Suppressor macrophage treated with lipopolysaccharide for 1 hour (primary cell): ENCODE results near the gene COL5A1.
"Not testable (repeated sequence)": the region's sequence is repeated elsewhere in the genome, so short reads cannot be mapped to it uniquely, and the experiment has no call there.

Experiments
- DNase-seq, 3 donors: peaks; one replicate each; pipeline ENCODE4 v3.0.0-alpha.2; 2020 to 2022

The COL5A1 gene

DNA sequence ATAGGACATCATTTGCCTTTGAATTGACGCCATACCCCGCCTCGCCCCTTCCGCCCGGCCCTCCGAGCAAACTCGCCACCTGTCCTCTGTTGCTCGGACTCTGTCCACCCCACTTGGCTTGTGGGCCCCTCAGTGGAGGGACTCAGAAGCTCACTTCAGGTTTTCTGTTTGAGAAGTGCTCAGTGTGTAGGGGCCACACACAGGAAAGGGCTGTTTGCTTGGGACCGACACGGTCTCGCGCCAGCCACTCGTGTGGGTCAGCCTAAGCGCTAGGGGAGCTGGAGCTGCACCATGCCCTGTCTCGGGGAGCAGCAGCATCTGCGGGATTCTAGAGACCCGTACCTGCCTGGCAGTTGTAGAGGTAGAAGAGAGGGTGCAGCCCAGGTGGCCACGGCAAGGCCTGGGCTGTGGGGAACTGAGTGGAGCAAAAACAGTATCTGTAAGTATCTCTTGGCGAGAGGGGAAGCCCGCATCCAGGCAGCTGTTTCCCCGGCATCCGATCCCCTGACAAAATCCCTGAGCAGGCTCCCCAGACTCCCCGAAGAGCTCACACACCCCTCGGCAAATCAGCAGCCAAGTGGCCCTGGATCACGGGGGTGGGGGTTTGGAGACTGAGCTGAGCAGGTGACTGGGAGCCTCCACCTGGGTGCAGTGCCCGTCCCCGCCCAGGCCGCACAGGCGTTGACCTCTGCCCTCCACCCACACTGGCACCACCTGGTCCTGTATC, 52.2 kb downstream of the COL5A1 start:
- no peak for DNase-seq

DNA sequence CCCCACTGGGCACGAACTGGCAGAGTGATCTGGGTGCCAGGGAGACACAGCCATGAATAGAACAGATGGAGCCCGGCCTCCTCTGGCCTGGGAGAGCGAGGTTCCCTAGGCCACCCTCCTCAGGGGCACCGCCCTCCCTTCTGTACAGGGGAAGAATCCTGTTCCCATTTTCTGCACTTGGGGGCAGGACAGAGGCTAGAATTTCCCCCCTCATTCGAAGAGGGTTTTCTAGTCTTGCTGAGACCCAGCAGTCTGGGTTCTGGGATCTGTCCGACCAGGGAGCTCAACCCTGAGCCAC, 52.7 kb downstream of the COL5A1 start:
- no peak for DNase-seq

DNA sequence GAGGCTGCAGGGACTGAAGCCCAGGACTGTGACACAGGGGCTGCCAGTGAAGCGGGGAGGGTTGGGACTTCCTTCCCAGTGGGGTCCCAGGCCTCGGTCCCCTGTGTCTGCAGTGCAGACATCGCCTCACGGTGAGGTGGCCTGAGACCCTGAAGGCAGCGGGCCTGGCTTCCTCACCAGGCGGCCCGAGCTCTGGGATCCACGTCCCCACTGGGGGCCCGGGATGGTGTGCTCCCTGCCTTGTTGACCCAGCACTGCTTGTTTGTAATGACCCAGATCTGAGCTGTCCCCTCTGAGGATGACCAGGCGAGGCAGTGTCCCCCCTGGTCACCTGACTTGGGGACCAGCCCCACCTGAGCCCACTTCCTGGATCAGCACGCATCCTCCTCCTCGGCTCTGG, 53.1 kb downstream of the COL5A1 start:
- no peak for DNase-seq

DNA sequence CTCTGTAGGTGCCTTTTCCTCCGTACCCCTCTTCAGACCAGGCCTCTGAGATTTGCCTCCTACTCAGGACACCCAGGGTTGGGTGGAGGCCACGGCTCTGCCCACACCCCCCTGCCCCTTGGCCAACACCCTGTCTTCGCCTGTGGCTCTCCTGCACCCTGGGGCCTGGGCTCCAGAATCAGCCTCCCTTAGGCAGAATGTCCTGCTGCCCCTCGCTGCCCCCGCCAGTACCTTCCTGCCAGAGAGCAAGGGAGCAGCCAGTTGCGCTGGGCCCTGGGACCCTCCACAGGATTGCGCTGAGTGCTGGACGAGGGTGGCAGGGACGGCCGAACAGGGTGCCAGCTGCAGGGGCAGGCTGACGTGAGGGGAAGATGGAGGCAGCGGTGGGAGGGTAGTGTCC, 53.5 kb downstream of the COL5A1 start:
- no peak for DNase-seq

DNA sequence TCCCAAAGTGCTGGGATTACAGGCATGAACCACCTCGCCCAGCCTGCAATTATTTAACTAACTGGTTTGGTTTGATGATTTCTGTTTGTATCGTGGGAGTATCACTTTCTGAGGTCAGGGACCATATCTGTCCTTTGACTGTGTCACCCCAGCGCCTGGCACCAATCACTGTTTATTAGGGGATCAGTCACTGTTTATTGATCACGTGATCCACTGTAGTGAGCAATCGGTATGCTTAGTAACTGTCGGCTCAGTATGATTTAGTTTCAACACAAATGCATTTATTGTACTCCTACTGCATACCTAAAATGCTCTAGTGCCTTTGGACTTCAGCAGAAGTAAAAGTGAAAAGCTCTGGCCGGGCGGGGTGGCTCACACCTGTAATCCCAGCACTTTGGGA, 54.8 kb downstream of the COL5A1 start:
- no peak for DNase-seq

DNA sequence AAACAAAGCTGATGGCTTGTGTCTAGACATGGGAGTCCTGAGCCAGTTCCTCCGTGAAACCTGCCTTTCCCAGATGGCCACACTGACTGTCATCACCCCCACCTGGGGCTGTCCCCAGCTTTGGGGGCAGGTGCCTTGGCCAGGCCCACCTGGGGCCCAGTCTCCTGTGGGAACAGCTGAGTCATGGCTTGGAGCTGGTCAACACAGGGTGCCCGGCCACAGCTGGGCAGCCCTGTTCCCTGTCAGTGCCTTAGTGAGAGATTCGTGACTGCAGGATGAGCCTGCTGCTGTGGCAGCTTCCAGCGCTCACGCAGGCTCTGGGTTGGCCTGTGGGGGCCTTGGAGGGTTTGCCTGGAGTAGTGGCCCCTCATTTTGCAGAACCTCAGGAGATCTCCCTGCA, 56.5 kb downstream of the COL5A1 start:
- no peak for DNase-seq

DNA sequence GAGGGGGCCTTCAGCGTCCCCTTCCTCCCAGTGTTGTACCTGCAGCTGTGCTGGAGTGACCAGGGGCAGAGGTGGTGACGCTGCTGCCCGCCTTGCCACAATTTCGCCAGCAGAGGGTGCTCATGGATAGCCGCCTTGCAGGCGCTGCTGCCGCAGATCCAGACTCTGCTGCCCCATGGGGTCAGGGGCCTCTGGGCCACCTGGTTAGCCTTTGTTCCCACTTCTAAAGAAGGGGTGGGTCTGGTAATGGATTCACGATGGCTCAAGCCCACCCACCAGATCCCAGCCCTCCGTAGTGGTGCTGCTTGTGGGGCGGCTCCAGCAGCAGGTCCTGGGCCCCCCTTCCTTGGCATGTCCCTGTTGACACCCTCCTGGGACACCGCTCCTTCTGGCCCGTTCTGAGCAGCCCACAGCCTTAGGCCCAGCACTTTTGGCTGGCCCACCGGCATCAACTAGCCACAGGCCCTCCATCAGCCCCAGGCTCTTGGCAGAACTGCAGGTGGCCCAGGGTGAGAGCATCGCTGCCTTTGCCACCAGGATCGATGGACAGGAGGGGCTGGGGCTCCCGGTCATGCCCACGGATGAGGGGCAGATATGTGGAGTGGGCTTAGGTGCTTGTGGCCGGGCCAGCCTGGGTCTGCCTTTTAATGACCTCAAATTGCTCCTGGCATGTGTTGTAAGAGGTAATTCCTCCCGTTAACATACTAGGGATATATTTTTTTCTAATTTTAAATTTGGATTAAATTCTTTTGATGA, 57.2 kb downstream of the COL5A1 start:
- DNase-seq, result peak; percentile 71 to 83 (median 80)

DNA sequence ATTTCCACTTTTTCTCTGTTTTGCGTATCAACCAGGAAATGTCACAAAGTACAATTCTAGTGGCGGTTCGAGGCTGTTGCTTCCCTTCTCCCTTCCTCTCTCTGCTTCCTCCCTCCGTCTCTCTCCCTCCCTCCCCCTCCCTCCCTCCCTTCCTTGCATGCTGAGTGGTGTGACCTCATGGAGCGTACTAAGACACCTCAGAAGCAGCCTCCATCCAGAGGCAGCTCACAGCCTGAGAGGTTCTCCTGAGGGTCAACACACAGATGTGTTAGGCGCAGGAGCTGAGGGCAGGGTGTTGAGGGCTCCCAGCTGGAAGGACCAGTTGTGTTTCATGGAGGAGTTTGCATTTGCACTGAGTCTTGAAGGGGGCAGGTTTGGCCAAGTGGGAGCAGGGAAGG, 57.7 kb downstream of the COL5A1 start:
- DNase-seq, result no peak

DNA sequence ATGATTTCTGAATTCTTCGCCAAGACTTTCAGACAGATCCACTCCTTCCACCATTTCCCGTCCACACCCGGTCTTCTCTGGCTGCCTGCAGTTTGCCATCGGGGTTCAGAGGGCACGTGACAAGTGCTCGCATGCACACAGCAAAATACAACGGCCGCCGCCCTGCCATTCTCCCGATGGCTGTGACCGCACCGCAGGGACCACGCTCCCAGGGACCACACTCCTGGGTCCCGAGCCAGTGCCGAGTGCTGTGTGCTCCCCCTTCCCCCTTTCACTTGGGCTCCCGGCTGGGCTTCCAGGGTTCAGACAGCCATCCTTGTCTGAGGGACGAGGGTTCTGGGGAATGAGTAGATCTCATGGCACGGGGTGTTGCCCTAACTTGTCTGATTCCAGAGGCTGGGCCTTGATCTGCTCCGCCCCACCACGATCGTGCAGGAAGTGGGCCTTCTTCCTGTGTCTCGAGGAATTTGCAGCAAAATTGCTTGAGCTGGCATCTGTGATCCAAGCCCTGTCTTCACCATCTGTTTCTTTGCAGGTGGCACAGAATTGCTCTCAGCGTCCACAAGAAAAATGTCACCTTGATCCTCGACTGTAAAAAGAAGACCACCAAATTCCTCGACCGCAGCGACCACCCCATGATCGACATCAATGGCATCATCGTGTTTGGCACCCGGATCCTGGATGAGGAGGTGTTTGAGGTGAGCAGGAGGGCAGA, 59.2 kb downstream of the COL5A1 start:
- no peak for DNase-seq

DNA sequence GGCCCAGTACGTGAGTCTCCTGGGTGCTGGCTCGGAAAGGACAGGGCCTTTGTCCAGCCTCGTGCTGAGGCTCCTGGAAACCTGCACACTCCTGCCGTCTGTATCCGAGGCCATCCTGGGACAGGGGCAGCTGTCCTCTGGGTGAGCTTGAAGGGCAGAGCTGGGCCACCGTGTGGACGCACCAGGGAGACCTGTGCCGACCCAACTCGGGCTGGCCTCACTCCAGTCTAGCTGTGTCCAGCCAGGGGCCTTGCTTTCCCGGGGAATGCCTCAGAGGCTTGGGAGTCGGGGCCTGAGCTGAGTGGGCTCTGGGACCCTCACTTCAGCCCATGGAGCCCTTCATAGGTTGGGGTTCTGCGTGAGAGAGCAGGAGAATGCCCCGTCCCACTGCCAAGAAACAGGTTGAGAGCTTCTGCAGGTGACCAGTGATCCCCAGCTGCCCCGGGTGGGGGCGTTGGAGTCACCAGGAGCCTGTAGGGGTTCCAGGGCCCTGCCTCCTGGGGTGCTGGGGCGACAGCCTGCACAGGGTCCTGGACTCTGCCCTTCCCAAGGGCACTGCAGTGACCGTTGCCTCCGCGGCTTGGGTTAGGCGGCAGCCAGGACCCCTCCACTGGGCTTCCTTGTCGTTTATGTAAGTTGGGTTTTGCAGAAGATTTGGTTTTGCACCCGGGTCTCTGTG, 60.1 kb downstream of the COL5A1 start:
- no peak for DNase-seq

DNA sequence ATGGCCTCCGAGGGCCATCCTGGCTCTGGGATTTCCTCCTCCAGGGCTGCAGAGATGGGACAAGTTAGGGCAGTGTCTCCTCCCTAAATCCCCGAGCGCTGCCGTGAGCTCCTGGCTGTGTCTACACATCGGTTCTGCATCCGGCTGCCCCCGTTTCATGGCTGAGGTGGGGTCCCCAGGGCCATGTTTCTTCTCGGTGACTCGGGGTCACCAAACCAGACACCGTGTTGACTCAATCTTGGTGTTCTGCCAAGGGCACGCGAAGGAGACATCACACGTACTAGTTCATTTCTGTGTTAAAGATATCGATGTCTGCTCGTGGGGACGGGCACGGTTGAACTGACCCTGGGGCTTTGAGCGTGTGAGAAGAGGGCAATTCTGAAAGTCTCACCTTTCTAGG, 60.7 kb downstream of the COL5A1 start:
- no peak for DNase-seq

DNA sequence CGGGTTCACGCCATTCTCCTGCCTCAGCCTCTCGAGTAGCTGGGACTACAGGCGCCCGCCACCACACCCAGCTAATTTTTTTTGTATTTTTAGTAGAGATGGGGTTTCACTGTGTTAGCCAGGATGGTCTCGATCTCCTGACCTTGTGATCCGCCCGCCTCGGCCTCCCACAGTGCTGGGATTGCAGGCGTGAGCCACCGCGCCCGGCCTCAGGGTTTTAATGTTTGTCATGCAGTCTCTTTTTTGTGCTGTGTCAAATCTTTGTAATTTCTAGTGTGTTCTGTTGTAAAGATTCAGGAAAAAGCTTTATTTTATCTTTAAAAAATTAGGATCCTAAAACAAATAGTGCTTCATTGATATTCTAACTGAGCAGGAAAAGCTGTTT, 62.1 kb downstream of the COL5A1 start:
- not testable (repeated sequence) for DNase-seq

DNA sequence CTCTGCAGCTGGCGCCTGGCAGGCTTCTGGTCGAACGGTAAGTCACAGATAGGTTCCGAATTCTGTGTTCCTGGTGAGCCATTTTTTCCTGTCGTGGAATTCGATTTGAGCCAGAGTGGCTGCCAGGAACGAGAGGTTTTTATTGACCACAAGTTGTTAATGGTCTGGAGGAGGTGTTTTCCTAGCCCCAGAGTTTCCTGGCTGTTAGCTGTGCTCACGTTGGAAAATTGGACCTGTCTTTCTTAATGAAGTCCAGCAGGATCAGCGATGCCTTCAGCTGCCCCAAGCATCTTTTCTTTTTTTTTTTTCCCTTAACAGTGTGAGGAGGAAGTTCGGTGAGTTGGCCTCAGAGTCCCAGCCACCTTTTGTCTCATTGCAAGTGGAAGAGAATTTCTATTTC, 62.9 kb downstream of the COL5A1 start:
- DNase-seq, result no peak

DNA sequence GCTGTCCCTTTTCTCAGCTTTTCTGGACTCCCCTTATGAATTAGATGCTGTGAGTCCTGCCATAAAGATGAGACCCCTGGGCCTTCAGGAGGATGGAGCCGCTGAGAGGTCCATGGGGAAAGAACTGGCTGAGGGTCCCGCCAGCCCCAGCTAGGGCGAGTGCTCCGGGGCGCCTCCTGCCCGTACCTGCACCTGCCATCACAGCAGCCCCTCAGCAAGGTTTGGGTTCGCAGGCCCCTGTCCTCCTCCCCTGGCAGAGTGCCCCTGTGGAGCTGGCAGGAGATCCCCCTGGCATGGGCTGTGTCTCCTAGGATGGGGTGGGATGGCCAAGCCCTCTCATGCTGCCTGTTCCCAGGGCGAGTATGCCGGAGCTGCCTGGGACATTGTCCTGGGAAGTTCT, 64.2 kb downstream of the COL5A1 start:
- DNase-seq, result no peak

DNA sequence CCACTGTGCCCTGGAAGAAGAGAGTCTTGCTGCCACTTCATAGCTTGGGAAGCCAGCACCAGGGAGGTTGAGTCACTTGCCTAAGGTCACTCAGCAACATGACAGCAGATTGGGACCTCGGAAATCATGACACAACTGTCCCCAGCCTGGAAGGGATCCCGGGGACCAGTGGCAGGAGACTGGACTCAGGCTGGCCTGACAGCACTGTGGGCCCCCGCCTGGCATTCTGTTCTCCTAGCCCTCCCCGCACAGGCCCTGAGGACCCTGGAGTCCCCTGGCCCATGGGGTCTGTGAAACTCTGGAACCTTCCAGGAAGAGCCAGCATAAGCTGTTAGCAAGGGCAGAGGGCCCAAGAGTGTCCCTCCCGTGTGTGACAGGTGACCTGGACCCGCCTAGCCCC, 64.9 kb downstream of the COL5A1 start:
- DNase-seq, result no peak

DNA sequence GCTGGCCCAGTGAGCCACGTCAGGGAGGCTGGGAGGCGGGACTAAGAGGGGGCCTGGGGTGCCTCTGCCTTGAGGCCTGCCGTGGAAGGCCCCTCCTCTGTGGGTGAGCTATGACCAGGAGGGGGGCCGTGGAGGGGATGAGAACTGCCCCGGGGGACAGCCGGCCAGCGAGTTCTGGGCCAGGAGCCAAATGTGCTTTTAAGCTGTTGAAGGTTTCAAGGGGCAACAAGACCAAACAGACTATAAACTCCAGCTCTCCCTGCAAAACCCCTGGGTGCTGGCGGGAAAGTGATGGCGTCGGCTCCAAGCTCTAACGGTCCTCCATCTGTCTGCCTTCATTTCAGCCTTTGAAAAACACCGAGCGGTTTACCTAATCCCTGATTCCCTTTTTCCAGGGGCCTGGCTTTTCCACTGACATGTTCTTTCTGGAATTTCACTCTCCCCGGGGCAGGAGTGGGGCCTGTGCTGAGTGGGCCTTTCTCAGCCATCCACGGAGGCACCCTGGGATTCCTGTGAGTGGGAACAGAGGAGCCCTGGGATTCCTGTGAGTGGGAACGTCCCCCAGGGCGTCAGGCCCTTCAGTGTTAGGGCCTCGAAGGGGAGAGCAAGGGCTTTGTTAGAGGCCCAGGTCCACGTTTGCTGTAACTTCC, 65.6 kb downstream of the COL5A1 start:
- DNase-seq, result no peak

DNA sequence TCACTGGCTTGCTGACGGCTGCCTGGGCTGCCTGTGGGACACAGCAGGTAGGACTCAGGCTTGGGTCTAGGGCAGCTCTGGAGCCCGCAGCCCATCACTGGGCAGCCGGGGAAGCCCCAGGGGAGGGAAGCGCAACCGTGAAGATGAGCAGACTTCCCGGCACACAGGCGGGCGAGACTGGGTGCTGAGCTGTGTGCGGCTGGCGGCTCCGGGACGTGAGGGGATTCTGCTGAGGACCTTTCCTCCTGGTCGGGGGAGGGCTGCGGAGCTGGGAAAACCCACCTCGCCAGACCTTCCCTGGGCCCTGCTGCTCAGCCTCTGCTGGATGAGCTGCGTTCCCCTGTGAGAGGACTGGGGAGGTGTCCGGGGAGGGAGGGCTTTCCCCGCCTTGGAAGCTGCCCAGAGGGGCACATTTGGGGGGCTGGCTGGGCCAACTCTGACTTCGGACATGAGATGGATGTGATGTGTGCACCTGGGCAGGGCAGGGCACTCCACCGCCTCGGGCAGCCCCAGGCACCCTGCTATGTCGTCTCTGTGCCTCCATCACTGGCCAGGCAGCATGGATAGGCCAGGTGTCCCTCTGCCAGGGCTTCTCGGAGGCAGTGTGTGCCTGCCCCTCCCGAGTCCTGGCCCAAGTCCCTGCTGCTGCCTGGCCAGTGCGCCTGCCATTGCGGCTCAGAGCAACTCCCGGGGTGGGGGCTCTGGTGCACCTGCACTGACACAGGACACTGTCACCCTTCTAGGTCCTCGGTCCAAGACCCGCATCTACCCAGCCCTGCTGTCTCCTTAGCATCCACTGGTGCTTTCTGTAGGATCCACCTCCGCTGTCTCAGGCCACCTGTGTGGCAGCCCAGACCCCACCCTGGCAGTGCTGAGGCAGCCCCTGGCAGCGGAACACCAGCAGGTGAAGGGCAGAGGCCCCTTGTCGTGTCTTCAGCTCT, 66.4 kb downstream of the COL5A1 start:
- DNase-seq, result no peak

DNA sequence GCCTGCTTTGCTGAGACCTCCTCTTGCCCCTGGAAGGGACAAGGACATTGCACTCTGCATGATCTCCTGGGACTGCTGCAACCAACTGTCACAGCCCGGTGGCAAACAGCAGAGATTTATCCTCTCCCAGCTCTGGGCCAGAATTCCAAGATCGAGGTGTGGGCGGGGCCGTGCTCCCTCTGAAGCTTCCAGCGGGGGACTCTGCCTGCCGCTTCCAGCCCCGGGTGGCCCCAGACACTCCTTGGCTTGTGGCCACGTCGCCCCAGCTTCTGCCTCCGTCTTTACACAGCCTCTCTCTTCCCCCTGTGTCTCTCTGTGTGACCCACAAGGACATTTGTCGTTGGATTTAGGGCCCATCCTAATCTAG, 67.1 kb downstream of the COL5A1 start:
- no peak for DNase-seq

DNA sequence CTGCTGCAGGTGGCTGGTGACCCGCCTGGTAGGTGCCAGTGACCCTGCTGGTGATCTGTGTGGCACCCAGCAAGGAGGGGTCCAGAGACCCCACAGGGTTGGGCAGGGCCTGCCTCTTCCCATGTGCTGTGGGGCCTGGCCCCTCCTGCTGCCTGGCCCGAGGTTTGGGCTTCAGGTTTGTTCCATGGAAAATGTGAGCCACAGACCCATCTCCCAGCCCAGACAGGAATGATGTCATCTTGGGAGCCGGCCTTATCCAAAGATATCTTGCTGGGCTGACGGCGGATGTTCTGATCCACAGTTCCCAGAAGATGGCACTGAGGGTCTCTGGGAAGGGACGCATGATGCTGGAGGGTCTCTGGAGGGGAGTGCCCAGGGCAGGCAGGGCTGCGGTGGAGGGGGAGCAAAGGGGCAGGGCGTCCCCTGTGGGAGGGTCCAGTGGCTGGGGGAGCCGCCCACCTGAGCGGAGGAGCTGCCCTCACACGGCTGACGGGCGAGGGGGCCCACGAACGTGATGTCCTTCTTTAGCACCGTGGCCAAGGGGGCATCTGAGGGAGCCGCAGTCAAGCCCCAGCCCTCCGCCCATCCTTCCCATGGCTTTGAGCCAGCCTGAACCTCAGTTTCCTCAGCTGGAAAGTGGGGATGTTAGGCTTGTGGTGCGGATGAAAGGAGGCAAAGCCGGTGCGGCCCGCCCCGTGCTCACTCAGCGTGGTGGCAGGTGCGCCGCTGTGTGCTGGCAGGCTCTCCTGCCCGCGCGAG, 68.1 kb downstream of the COL5A1 start:
- no peak for DNase-seq

DNA sequence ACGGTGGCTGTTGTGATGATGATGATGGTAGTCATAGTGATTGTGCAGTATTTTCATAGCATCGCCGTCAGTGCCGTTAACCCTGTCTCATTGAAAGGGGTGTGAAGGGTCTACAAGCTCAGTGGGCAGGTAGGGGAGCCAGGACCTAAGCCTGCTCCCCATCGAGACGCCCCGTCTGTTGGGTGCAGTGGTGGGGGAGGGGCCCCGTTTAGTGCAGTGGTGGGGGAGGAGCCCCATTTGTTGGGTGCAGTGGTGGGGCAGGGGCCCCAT, 68.6 kb downstream of the COL5A1 start:
- no peak for DNase-seq

DNA sequence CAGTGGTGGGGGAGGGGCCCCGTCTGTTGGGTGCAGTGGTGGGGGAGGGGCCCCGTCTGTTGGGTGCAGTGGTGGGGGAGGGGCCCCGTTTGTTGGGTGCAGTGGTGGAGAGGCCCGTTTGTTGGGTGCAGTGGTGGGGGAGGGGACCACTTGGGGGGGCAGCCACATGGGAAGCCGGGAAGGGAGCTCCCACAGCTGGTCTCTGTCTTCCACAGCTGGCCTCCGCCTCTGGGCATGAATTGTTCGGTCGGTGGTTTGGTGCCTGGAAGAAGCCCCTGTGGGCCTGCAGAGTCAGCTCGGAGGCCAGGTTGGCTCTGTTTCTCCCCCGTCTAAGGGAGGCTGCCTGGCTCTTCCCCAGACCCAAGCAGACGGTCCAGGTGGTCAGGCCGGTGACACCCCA, 69.3 kb downstream of the COL5A1 start:
- DNase-seq, result no peak

DNA sequence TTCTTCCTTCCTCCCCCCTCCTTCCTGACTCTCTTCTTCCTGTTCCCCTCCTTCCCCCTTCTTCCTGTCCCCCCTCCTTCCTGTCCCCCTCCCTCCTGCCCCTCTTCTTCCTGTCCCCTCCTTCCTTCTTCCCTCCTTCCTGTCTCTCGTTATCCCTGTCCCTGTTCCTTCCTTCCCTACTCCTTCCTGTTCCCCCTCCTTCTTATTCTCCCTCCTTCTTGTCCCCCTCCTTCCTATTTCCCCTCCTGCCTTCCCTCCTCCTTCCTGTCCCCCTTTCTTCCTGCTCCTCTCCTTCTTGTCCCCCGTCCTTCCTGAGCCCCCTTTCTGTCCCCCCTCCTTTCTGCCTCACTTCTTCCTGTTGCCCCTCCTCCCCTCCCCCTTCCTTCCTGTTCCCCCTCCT, 70.6 kb downstream of the COL5A1 start:
- no peak for DNase-seq
